ENCODE measurements around the gene RO60. TPM values are rescaled to one million over a fixed set of nuclear protein-coding genes. Genes with fewer than 3 reads are reported as not detected.
A peak's percentile ranks its signal among the peaks of the same experiment; 100 is the strongest.

RO60 gene
- total RNA-seq, 2 donors from 2014 or later: 23.7 to 31.6 TPM

DNA sequence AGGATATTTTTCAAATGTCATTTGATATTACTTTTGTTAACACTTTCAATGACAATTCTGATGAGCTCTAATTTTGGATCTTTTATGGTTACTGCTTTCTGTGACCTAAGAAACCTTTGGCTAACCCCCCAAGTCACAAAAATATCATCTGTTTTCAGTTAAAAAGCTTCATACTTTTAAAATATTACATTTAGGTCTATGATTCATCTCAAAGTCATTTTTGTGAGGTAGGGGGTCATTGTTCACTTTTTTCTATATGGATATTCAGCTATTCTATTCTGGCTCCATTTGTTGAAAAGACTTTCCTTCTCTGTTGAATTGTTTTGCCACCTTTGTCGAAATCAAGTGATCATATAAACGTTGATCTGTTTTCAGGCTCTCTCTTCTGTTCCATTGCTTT lies 45.0 kb upstream of the RO60 start:
- Histone ChIP-seq H3K27me3 (no peaks in the 10 kb centered on the region), H3K9me3 (no peaks in the 10 kb centered on the region), H3K36me3 (replicated peaks in 1 of 2; ENCODE audit: insufficient read depth in 1 of 2, low read depth in 2 of 2) (no peaks in the 10 kb centered on the region), H3K4me1 (peaks cover 24% of the 10 kb centered on the region), H3K4me3 (no peak overlapping the region), H3K27ac (no peak overlapping the region)
- intact Hi-C loops (cut with DNase I): loop anchor here (10.0 kb wide), 1 partner anchor 540 kb away; no protein-coding TSS in a partner anchor
- TF ChIP-seq, protein P1, sequence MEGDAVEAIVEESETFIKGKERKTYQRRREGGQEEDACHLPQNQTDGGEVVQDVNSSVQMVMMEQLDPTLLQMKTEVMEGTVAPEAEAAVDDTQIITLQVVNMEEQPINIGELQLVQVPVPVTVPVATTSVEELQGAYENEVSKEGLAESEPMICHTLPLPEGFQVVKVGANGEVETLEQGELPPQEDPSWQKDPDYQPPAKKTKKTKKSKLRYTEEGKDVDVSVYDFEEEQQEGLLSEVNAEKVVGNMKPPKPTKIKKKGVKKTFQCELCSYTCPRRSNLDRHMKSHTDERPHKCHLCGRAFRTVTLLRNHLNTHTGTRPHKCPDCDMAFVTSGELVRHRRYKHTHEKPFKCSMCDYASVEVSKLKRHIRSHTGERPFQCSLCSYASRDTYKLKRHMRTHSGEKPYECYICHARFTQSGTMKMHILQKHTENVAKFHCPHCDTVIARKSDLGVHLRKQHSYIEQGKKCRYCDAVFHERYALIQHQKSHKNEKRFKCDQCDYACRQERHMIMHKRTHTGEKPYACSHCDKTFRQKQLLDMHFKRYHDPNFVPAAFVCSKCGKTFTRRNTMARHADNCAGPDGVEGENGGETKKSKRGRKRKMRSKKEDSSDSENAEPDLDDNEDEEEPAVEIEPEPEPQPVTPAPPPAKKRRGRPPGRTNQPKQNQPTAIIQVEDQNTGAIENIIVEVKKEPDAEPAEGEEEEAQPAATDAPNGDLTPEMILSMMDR (IDR thresholded peaks at IDR 0.05): no peak
- no peak for TF ChIP-seq POLR2A (IDR thresholded peaks at IDR 0.05)
- DNase-seq (no peak), ATAC-seq (no peak)
- 33 to 50% methylated on average over 2 of the region's 2 CpGs for WGBS, 2 donors

DNA sequence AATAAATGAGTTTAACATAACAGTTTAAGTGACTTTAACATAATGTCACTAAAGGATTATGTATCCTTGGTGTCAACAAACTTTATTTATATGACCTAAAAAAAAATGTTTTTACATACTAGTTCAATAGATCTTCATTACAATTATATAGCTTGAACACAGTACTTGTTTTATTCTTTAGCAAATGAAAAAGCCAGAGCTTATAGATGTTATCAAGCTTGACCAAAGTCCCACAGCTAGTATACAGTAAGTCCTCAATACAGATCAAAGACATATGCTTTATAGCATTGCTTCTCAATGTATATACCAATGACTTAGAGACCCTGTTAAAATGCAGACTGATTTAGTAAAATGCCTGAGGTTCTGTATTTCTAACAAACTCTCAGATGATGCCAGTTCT lies 42.6 kb upstream of the RO60 start:
- intact Hi-C loops (cut with DNase I): loop anchor here (10.0 kb wide), 1 partner anchor 542 kb away; no protein-coding TSS in a partner anchor
- DNase-seq (no peak), ATAC-seq (no peak)
- H3K27ac ChIP-seq: no peak overlapping the region
- TF ChIP-seq, protein P1 (IDR thresholded peaks at IDR 0.05): no peak
- TF ChIP-seq POLR2A (IDR thresholded peaks at IDR 0.05): no peak
- no peak overlapping the region for H3K4me3 ChIP-seq
- no peaks in the 10 kb centered on the region for H3K36me3 ChIP-seq (replicated peaks in 1 of 2; ENCODE audit: insufficient read depth in 1 of 2, low read depth in 2 of 2)
- H3K27me3 ChIP-seq: no peaks in the 10 kb centered on the region
- peaks cover 18% of the 10 kb centered on the region for H3K4me1 ChIP-seq
- H3K9me3 ChIP-seq: no peaks in the 10 kb centered on the region

DNA sequence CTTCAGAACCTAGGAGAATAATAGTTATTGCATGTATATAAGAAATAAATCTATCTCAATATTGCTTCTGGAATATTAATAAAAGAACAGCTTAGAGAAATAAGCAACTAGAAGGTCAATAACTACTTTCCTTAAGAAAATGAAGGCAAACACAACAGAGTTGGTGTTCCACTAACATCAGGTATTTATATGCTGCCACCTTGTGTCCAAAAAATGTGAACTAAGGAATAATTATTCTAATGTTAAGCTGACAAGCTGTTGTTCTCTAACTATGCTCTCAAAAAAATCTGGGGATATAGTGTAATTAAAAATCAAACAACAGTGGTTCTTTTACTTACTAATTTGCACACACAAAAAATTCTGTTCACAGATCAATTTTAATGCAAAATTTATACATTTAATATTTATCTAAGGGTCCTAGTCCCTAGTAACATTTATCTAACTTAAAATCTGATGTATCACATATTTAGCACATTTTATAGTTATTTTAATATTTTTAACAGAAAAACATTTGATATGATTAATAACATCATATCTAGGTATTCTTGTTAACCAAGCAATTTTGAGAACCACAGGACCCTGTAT lies 39.9 kb upstream of the RO60 start:
- no peak overlapping the region for H3K27ac ChIP-seq
- H3K9me3 ChIP-seq: no peaks in the 10 kb centered on the region
- peak in 1 of 4 donors; percentile 12 for DNase-seq
- ATAC-seq: peak; percentile 74
- peaks cover 3% of the 10 kb centered on the region for H3K4me1 ChIP-seq
- H3K27me3 ChIP-seq: no peaks in the 10 kb centered on the region
- intact Hi-C loops (cut with DNase I): loop anchor here (10.0 kb wide), 1 partner anchor 545 kb away; no protein-coding TSS in a partner anchor
- TF ChIP-seq, protein P1 (IDR thresholded peaks at IDR 0.05): peak; percentile 14 to 74 (median 64)
- no peak for TF ChIP-seq POLR2A (IDR thresholded peaks at IDR 0.05)
- H3K4me3 ChIP-seq: no peak overlapping the region
- peaks cover 0 to 7% of the 10 kb centered on the region in 2 donors for H3K36me3 ChIP-seq (replicated peaks in 1 of 2; ENCODE audit: insufficient read depth in 1 of 2, low read depth in 2 of 2)

DNA sequence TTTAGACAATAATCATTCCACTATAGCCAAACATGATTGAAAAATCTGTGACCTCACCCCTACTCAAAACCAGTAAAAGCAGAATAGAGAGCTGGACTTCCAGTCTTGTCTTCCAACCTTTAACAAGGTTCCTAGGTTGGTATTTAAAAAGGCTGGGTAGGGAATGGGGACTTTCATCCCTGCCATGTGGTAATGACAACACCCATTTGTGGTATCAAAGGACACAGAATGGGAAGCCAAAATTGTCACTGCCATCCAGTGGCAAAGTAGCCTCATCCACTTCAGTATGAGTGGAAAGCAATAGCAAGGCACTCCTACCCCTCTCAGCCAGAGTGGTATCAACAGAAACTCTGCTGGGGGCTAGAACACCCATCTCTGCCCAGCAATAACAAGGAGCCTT lies 34.2 kb upstream of the RO60 start:
- Histone ChIP-seq H3K27ac (no peak overlapping the region), H3K4me3 (no peak overlapping the region), H3K9me3 (no peaks in the 10 kb centered on the region), H3K36me3 (replicated peaks in 1 of 2; ENCODE audit: insufficient read depth in 1 of 2, low read depth in 2 of 2) (peaks cover 0 to 16% of the 10 kb centered on the region in 2 donors), H3K4me1 (peaks cover 2% of the 10 kb centered on the region), H3K27me3 (no peaks in the 10 kb centered on the region)
- ATAC-seq: no peak
- TF ChIP-seq, protein P1 (IDR thresholded peaks at IDR 0.05): no peak
- TF ChIP-seq POLR2A (IDR thresholded peaks at IDR 0.05): no peak
- no peak for DNase-seq
- intact Hi-C loops (cut with DNase I): loop anchor here (5.0 kb wide), 1 partner anchor 223 kb away; no protein-coding TSS in a partner anchor

- no peaks in the 10 kb centered on the region for H3K9me3 ChIP-seq
- no peak overlapping the region for H3K4me3 ChIP-seq
- WGBS, 2 donors: 16 to 32% methylated on average over 1 of the region's 1 CpG
- peaks cover 0 to 9% of the 10 kb centered on the region in 2 donors for H3K36me3 ChIP-seq (replicated peaks in 1 of 2; ENCODE audit: insufficient read depth in 1 of 2, low read depth in 2 of 2)
- no peak overlapping the region for H3K27ac ChIP-seq
- intact Hi-C loops (cut with DNase I): no loop called here
- H3K4me1 ChIP-seq: peaks cover 10% of the 10 kb centered on the region
- no peaks in the 10 kb centered on the region for H3K27me3 ChIP-seq
- DNase-seq (no peak), ATAC-seq (no peak)
- TF ChIP-seq POLR2A (IDR thresholded peaks at IDR 0.05): no peak
- TF ChIP-seq, protein P1 (IDR thresholded peaks at IDR 0.05): no peak
These were observed 29.1 kb upstream of the RO60 start for GRCh38 chr1:193030280-193030679.
